ENCODE data around the gene NLRP11. TPM values are rescaled to one million over a fixed set of nuclear protein-coding genes. Genes with fewer than 3 reads are reported as not detected.

The NLRP11 gene
- total and polyA plus RNA-seq, 2 experiments from 2014 or later = not detected

GRCh38 chr19:55855160-55855559 is 23.4 kb upstream of the NLRP11 start:
- H3K9me2 ChIP-seq (ENCODE audit: insufficient read depth) = no peaks in the 10 kb centered on the region
- H3K36me3 ChIP-seq (ENCODE audit: insufficient read depth) = no peaks in the 10 kb centered on the region; the same call in 1 of the 2 replicates
- no peaks in the 10 kb centered on the region for H3F3A ChIP-seq (replicated peaks; ENCODE audit: low read depth)
- no peaks in the 10 kb centered on the region for H4K20me1 ChIP-seq (replicated peaks; ENCODE audit: insufficient read depth)
- H3K4me1 ChIP-seq (ENCODE audit: insufficient read depth) = no peaks in the 10 kb centered on the region
- H2AFZ ChIP-seq = no peak overlapping the region
- H3K27me3 ChIP-seq (ENCODE audit: insufficient read depth) = no peaks in the 10 kb centered on the region
- no peak for DNase-seq (ENCODE audit: low spot score)
- no peak for TF ChIP-seq STAT1 (IDR thresholded peaks at IDR 0.05; ENCODE audit: unreplicated experiment)
- no peak for TF ChIP-seq ETS1 (IDR thresholded peaks at IDR 0.05)
- no peak for TF ChIP-seq EZH2 (IDR thresholded peaks at IDR 0.05; ENCODE audit: low read depth, unreplicated experiment)
- TF ChIP-seq NANOG (IDR thresholded peaks at IDR 0.05; ENCODE audit: borderline replicate concordance) = no peak
- TF ChIP-seq ZNF462 (CRISPR knock-in tag; IDR thresholded peaks at IDR 0.05) = no peak
- no peak for TF ChIP-seq CTCF (conservative IDR thresholded peaks at IDR 0.05; ENCODE audit: low read depth in 2 of 2)
- TF ChIP-seq REST (IDR thresholded peaks at IDR 0.05; ENCODE audit: unreplicated experiment) = no peak
- no peak for TF ChIP-seq ZNF114 (CRISPR knock-in tag; IDR thresholded peaks at IDR 0.05)
- TF ChIP-seq CREB1 (CRISPR knock-in tag; IDR thresholded peaks at IDR 0.05; ENCODE audit: low read depth) = no peak
- no peak for TF ChIP-seq POLR2AphosphoS5 (IDR thresholded peaks at IDR 0.05; ENCODE audit: low read depth)
- no peak for TF ChIP-seq JUNB (IDR thresholded peaks at IDR 0.05; ENCODE audit: unreplicated experiment)
- TF ChIP-seq EZH2phosphoT487 (IDR thresholded peaks at IDR 0.05; ENCODE audit: unreplicated experiment) = no peak
- TF ChIP-seq ZNF331 (CRISPR knock-in tag; IDR thresholded peaks at IDR 0.05; ENCODE audit: low read depth) = no peak
- Mint-ChIP-seq H3K36me3 (ENCODE audit: low read depth) (peaks cover 40% of the 10 kb centered on the region), H3K27ac (no peak overlapping the region), H3K9me3 (peaks cover 86% of the 10 kb centered on the region), H3K27me3 (ENCODE audit: insufficient read depth, low read depth, poor library complexity) (peaks cover 3% of the 10 kb centered on the region), H3K4me3 (no peak overlapping the region), H3K4me1 (no peaks in the 10 kb centered on the region)
- no peak overlapping the region for H3K4me3 ChIP-seq
- ATAC-seq = no peak
- no peak overlapping the region for H3K4me2 ChIP-seq
- no peak overlapping the region for H3K27ac ChIP-seq (ENCODE audit: low read depth)
- H3K79me2 ChIP-seq (replicated peaks; ENCODE audit: insufficient read depth) = no peaks in the 10 kb centered on the region

Measured in GM23338 (cell line).